SU-DHL-6 (cell line): ENCODE measurements around the gene RNF114.

ENCODE experiments used
- CTCF ChIP-seq: fragments of 200-600 bp; sonication (generic); IDR thresholded peaks from one replicate; pipeline ENCODE4 v1.5.1; 2017; ENCODE audit warnings: antibody characterized with exemption, mild to moderate bottlenecking, low read length, moderate library complexity; ENCODE audit not compliant: insufficient read depth, poor library complexity, severe bottlenecking
- EZH2phosphoT487 ChIP-seq: fragments of 200-600 bp; sonication (generic), shearing (Covaris generic); conservative IDR thresholded peaks from 2 replicates; pipeline ENCODE4 v1.6.1; 2018; ENCODE audit warnings: mild to moderate bottlenecking, antibody characterized with exemption, low read length, moderate library complexity, mixed read lengths

GRCh38 chr20:49886571-49887213 lies 49.5 kb upstream of the RNF114 start:
- TF ChIP-seq CTCF: no peak
- no peak for TF ChIP-seq EZH2phosphoT487
